Measurements from ENCODE around the gene PPM1E.
"Not testable (repeated sequence)": the region's sequence is repeated elsewhere in the genome, so short reads cannot be mapped to it uniquely, and the experiment has no call there.

PPM1E gene

DNA sequence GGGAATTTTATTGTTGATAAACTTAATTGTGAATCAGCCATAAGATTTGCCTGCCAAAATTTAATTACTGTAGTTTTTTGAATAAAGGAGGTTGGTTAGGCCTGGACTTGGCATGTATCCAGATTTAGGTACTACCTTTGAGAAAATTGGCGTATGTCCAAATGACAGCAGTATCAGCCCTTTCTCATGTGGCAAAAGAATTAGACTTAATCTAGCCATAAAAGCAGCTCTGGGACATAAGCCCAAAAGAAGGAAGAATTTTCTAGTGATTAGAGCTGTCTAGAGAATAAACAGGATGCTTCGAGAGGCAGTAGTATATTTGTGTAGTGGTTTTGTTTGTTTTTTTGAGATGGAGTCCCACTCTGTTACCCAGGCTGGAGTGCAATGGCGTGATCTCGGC, 27.7 kb downstream of the PPM1E start:
- DNase-seq, result peak; percentile 86 to 93

GRCh38 chr17:58785097-58785496, 29.4 kb downstream of the PPM1E start:
- DNase-seq, result no peak

DNA sequence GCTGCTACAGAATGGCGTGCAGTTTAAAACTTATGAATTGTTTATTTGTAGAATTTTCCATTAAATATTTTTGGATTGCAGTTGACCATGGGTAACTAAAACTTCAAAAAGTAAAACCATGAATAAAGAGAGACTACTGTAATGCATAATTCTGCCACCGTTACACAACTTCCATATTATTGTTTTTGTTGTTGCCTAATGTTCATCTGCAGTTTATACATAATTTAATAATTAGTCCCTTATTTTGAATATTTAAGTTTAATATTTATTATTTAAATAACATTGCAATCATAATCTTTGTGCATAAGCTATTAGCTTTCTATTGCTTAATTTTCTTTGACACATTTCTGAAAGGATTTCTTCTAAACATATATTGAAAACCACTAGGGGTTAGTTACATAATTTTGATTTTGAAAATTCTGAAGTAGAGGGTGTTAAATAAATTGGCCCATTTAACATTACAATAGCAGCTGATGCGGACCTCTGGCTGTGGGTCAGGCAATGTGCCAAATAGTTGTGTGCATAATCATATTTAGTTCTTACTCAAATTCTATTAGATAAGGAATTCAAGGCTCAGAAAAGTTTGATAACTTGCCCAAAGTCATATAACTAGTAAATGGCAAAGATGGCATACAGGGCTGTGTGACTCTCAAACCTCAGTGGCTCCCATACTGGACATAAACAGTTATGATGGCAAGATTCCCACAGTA, 31.1 kb downstream of the PPM1E start:
- peak in 1 of 2 experiments; percentile 12 for DNase-seq

DNA sequence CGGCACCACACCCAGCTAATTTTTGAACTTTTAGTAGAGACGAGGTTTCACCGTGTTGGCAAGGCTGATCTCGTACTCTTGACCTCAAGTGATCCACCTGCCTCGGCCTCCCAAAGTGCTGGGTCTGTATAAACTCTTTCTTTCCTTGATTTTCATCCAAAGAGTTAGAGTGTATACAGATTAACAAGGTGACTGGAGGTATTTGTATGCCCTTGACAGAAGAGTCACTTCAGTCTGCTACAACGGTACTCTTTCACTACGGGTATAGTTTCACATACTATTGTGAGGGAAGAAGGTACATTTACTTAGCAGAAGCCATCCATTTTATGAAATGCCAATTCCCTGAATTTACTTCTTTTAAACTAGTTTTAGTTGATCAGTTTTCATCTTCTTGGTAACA, 32.5 kb downstream of the PPM1E start:
- no peak for DNase-seq

DNA sequence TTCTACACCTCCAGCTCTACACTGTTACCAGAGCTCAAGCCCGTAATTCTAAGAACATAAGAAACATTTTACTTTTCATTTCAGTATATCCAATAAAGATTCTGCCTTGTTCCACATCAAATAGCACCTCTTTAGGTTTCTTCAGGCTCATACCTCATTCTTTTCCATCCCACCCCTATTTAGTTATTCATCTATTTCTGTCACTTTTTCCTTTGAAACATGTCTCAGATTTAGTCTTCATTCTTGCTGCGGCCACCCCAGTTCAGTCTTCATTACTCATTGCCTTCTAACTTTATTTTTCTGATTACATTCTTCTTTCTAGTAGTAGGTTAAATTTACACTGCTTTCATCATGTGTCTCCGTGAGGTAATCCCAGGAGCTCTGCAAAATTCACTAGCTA, 33.5 kb downstream of the PPM1E start:
- DNase-seq, result no peak

DNA sequence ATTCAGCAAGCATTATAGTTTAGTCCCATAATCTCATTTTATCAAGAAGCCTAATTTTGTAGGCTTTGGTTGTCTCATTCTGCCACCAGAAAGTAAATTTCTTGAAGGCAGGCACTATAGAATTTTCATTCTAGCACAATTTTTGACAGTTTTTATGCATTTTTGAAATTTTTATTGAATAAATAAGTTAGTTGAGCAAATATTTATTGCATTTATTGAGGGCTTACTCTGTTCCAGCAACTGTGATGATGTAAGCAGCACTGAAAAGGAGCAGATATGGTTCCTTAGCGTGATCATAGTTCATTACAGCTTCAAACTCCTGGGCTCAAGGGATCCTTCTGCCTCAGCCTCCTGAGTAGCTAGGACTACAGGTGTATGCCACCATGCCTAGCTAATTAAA, 34.2 kb downstream of the PPM1E start:
- no peak for DNase-seq

GRCh38 chr17:58794508-58794907, 38.9 kb downstream of the PPM1E start:
- not testable (repeated sequence) for DNase-seq

GRCh38 chr17:58802188-58802587, 46.5 kb downstream of the PPM1E start:
- DNase-seq, result no peak

GRCh38 chr17:58806046-58806445, 50.4 kb downstream of the PPM1E start:
- DNase-seq, result no peak

- no peak for DNase-seq
Measured at GRCh38 chr17:58808609-58809563, 53.2 kb downstream of the PPM1E start.

GRCh38 chr17:58809564-58809936, 53.9 kb downstream of the PPM1E start:
- no peak for DNase-seq

- DNase-seq, result no peak
Measured at GRCh38 chr17:58811290-58811689, 55.6 kb downstream of the PPM1E start.

DNA sequence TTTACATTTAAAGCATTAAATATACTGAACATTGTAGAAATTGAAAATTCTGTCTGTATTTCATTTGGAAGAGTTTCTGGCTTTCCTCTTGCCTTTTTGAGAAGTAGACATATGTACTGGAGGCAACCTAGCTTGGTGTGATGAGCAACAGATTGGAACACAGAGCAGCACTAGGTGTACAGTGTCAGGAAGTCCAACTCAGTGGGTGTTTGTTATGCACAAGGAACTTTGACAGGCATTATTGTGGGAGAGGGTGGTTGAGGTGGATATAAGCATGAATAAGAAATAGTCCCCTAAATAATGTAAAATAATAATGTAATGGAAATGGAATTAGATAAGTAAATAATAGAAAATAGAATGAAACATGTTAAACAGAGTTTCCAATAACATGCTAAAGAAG, 58.1 kb downstream of the PPM1E start:
- no peak for DNase-seq

DNA sequence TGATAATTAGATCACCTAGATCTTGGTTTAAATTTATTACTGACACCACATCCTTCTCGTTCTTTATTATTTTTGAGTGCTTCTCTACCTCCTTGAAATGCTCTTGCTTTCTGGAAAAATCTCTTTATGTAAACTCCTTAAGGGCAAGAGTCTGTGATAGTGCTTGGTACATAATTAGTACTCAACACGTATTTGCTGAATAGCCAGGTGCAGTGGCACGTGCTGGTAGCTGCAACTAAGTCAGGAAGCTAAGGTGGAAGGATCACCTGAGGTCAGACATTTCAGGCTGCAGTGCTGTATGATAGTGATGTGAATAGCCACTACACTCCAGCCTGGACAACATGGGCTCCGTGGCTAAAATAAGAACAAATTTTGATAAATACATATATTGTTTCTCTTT, 63.0 kb downstream of the PPM1E start:
- DNase-seq, result no peak

GRCh38 chr17:58822148-58823050, 66.7 kb downstream of the PPM1E start:
- peak in 1 of 2 experiments; percentile 40 for DNase-seq

GRCh38 chr17:58823051-58823525, 67.4 kb downstream of the PPM1E start:
- no peak for DNase-seq

DNA sequence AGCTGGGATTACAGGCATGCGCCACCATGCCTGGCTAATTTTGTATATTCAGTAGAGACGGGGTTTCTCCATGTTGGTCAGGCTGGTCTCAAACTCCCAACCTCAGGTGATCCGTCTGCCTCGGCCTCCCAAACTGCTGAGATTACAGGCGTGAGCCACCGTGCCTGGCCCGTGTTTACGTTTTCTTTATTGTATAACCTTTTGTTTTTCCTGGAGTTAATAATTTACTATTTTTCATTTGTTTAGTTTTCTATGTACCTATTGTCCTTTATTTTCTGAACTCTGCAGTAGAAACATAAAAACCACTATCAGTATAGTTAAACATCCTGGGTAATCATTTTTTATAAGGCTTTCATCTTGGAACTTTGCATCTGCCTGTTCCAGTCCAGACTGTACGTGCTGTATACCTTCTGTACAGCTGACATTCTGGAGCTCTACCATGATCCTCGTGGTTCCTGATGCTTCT, 73.6 kb downstream of the PPM1E start:
- DNase-seq, result no peak

DNA sequence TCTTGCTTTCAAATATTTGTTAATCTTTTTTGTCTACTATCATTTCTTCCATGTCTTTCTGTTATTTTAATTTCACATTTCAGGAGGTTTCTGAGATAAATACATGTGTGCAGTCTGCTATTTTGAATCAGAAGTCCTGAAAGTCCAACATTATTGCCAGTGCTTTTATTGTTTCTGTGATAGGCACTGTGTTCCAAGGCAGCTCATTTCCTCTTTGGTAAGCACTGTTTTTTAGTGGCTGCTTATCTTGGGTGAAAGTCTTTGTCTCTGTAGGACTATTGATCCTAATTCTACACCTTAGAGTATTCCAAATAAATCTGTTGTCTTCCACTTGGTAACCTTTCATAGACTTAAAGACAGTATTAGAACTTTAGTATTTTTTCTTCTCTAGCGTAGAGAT, 76.1 kb downstream of the PPM1E start:
- no peak for DNase-seq

DNA sequence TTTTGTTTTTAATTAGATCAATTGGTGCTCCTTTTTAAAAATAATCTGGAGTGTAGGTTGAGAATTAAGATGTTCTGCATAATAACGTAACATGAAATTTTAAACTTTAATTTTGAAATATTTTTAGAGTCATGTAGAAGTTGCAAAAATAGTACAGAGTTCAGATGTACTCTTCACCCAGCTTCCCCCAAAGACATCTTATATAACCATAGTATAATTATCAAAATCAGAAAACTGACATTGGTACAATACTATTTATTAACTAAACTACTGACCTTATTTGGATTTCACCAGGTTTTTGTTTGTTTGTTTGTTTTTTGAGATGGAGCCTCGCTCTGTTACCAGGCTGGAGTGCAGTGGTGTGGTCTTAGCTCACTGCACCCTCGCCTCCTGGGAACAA, 76.9 kb downstream of the PPM1E start:
- DNase-seq, result no peak

DNA sequence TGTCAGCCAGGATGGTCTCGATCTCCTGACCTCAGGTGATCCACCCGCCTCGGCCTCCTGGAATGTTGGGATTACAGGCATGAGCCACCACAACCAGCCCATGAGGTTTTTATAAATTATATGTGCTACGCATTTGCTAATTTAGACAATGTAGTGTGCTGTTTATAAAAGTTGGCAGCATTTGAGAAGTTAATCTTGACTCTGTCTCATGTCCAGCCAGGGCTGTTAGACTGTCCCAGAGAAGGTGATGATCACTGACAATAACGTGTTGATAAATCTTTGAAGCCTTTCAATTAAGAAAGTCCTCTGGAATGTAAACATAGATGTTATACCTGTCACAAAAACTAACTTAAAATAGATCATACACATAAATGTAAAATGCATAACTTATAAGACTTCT, 82.0 kb downstream of the PPM1E start:
- no peak for DNase-seq

- DNase-seq, result no peak
Measured at GRCh38 chr17:58840820-58841612, 85.4 kb downstream of the PPM1E start.

DNA sequence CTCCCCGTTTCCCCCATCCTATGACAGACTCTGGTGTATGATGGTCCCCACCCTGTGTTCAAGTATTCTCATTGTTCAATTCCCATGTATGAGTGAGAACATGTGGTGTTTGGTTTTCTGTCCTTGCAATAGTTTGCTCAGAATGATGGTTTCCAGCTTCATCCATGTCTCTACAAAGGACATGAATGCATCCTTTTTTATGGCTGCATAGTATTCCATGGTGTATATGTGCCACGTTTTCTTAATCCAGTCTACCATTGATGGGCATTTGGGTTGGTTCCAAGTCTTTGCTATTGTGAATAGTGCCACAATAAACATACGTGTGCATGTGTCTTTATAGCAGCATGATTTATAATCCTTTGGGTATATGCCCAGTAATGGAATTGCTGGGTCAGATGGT, 90.8 kb downstream of the PPM1E start:
- not testable (repeated sequence) for DNase-seq
